ENCODE data around the gene HPGD. TPM values are rescaled to one million over a fixed set of nuclear protein-coding genes. Genes with fewer than 3 reads are reported as not detected.

The HPGD gene
- under 1 TPM in 3 of 6 donors, not detected in 3; 0.26 to 0.73 (median 0.53) TPM for polyA plus RNA-seq (ENCODE audit: low read depth in 6 of 6)

DNA sequence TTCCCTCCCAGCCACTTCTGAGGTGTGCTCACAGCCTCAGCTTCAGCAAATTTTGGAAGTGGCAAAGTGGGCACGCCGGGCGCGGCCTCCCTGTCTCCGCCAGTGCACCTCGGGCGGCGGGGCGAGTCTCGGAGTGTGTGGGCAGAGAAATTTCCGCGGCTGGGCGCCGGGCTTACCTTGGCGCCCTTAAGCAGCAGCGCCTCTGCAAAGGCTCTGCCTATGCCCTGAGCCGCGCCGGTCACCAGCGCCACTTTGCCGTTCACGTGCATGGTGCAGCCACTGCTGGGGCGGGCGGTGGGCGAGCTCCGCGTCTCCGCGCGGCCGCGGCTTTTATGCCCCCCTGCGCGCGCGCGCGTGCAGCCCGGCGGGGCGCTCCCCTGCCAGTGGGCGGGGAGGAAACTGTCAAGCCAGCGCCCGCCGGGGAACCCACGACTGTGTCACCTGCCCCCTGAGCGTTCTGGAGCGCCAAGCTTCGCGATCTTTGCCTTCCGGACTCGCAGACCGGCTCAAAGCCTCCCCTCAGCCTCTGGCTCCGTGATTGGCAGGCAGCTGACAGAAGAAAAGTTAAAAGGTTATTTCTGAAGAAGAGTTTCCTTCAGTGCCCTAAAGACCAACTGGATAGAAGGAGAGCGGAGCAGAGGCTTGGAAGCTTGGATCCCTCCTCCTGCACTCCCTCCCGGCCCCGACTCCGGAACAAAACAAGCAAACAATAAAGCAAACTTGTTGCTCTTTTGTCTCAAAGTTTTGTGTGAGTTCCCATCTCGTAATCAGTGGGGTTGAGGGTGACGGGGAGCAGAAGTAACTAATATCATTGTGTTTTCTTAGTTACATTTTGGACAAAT, at the start of gene HPGD:
TSS of gene HPGD (minus strand) at position 306 of the 842 bp plus-strand sequence. CDS start at position 269, 37 bp downstream.
- Mint-ChIP-seq H3K9me3 (no peaks in the 10 kb centered on the region), H3K27me3 (peaks cover 21 to 54% (median 34%) of the 10 kb centered on the region in 3 donors), H3K4me1 (peaks cover 9 to 22% (median 13%) of the 10 kb centered on the region in 3 donors), H3K36me3 (no peaks in the 10 kb centered on the region), H3K27ac (peak within 1 kb of the TSS in 2 of 6 donors; percentile 14 to 70), H3K4me3 (peak within 1 kb of the TSS; percentile 77 to 89 (median 83))
- DNase-seq: peak; percentile 29
- ATAC-seq (ENCODE audit: low read depth in 2 of 2): peak; percentile 85 to 86

- Mint-ChIP-seq H3K4me3 (no peak overlapping the region), H3K4me1 (no peaks in the 10 kb centered on the region), H3K27ac (no peak overlapping the region), H3K36me3 (no peaks in the 10 kb centered on the region), H3K27me3 (peaks cover 0 to 4% (median 0%) of the 10 kb centered on the region in 3 donors), H3K9me3 (peaks cover 0 to 5% (median 0%) of the 10 kb centered on the region in 7 donors)
- ATAC-seq (ENCODE audit: low read depth in 2 of 2): no peak
- DNase-seq: no peak
Measured at GRCh38 chr4:174564529-174564928, 42.2 kb upstream of the HPGD start.

DNA sequence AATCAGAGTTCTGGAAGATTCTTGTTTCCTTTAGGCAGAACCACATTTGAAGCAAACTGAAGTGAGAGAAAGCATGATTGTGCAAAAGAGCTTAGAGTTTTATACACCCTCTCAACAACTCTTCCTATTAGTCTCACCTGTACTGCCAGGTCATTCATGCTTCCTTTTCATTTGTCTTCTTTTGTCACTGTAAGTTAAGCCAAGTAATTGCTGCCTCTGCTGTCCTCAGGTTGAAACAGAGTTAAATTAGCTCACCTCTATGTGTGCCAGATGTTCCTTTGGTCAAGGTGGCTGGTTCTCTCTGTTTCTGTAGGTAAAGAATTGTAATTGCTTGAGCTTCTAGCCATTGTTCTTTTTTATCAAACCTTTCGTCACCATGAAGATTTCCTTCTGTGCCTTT, 41.1 kb upstream of the HPGD start:
- ATAC-seq (ENCODE audit: low read depth in 2 of 2) (no peak), DNase-seq (no peak)
- H3K4me3 Mint-ChIP-seq: no peak overlapping the region
- peaks cover 0 to 6% (median 0%) of the 10 kb centered on the region in 3 donors for H3K27me3 Mint-ChIP-seq
- H3K4me1 Mint-ChIP-seq: no peaks in the 10 kb centered on the region
- peaks cover 0 to 5% (median 0%) of the 10 kb centered on the region in 7 donors for H3K9me3 Mint-ChIP-seq
- H3K27ac Mint-ChIP-seq: no peak overlapping the region
- no peaks in the 10 kb centered on the region for H3K36me3 Mint-ChIP-seq

GRCh38 chr4:174561560-174561959, 39.3 kb upstream of the HPGD start:
- ATAC-seq (ENCODE audit: low read depth in 2 of 2) (no peak), DNase-seq (no peak)
- Mint-ChIP-seq H3K27me3 (peaks cover 0 to 7% (median 0%) of the 10 kb centered on the region in 3 donors), H3K4me1 (no peaks in the 10 kb centered on the region), H3K9me3 (peaks cover 0 to 5% (median 0%) of the 10 kb centered on the region in 7 donors), H3K36me3 (no peaks in the 10 kb centered on the region), H3K4me3 (no peak overlapping the region), H3K27ac (no peak overlapping the region)

- H3K4me1 Mint-ChIP-seq: no peaks in the 10 kb centered on the region
- H3K27ac Mint-ChIP-seq: no peak overlapping the region
- no peaks in the 10 kb centered on the region for H3K9me3 Mint-ChIP-seq
- no peak overlapping the region for H3K4me3 Mint-ChIP-seq
- DNase-seq (no peak), ATAC-seq (ENCODE audit: low read depth in 2 of 2) (no peak)
- H3K36me3 Mint-ChIP-seq: no peaks in the 10 kb centered on the region
- peaks cover 0 to 7% (median 0%) of the 10 kb centered on the region in 3 donors for H3K27me3 Mint-ChIP-seq
Measured at GRCh38 chr4:174559894-174560293, 37.6 kb upstream of the HPGD start.

- H3K4me1 Mint-ChIP-seq: no peaks in the 10 kb centered on the region
- H3K27ac Mint-ChIP-seq: no peak overlapping the region
- H3K9me3 Mint-ChIP-seq: peaks cover 1 to 14% (median 4%) of the 10 kb centered on the region in 7 donors
- no peaks in the 10 kb centered on the region for H3K36me3 Mint-ChIP-seq
- peaks cover 0 to 4% (median 0%) of the 10 kb centered on the region in 3 donors for H3K27me3 Mint-ChIP-seq
- no peak overlapping the region for H3K4me3 Mint-ChIP-seq
- ATAC-seq (ENCODE audit: low read depth in 2 of 2): no peak
- DNase-seq: no peak
Measured at GRCh38 chr4:174555789-174556630, 33.7 kb upstream of the HPGD start.

DNA sequence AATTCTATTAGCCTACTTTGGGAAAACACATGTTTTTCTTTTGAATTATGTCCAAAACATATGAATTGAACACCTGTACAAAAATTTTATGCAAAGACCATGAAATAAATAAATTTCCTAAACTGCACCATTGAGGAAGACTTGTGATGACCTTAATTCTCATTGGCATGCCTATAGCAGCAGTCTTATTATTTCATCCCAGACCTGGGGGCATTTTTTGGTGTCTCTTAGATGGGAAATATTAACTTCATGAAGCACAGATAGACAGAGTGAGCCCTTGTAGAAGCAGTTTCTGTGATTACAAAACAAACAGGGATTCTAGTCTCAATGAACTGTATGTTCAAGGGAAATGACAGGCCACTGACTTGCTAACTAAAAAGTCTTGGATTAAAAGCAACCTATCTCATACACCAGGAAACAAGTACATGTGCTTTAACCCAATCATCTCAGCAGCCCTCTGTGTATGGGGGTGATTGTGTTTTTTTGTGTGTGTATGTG, 32.0 kb upstream of the HPGD start:
- Mint-ChIP-seq H3K9me3 (peaks cover 1 to 15% (median 5%) of the 10 kb centered on the region in 7 donors), H3K4me3 (no peak overlapping the region), H3K27ac (no peak overlapping the region), H3K4me1 (no peaks in the 10 kb centered on the region), H3K36me3 (no peaks in the 10 kb centered on the region), H3K27me3 (peaks cover 0 to 4% (median 0%) of the 10 kb centered on the region in 3 donors)
- DNase-seq (no peak), ATAC-seq (ENCODE audit: low read depth in 2 of 2) (no peak)

DNA sequence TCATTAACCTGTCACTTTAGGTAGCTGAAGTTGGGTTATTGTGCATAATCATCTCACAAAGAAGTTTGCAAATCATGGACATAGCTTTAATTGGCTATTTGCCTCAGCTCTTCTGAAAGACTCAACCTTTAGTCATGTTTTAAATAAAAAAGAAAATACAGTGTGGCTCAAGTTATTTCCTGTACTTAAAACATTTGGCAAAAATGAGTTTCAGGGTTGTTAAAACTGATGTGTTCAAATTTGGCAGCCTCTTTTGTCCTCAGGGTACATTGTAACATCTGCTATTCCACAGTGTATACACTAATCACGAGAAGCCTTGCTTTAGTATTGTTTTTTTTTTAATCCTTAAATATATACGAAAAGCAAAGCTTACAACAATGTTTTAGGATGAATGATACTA, 31.5 kb upstream of the HPGD start:
- H3K27me3 Mint-ChIP-seq: peaks cover 0 to 6% (median 0%) of the 10 kb centered on the region in 3 donors
- no peaks in the 10 kb centered on the region for H3K36me3 Mint-ChIP-seq
- ATAC-seq (ENCODE audit: low read depth in 2 of 2) (no peak), DNase-seq (no peak)
- H3K27ac Mint-ChIP-seq: no peak overlapping the region
- no peak overlapping the region for H3K4me3 Mint-ChIP-seq
- no peaks in the 10 kb centered on the region for H3K4me1 Mint-ChIP-seq
- H3K9me3 Mint-ChIP-seq: peaks cover 1 to 18% (median 5%) of the 10 kb centered on the region in 7 donors

DNA sequence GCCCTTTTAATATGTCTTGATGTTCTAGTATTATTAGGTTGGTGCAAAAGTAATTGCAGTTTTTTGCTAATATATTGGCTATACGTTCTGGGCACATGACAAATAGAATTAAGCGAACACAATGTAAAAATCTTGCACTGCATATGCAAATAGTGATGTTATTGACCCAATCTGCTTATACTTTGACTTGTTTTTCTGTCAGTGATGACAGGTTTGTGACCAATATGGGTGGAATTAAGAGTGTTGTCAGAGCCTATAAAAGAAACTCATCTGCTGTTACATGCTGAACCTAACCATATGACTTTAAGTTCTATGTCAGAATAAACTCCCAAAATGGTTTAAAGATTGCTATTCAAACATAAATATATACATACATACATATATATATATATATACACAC, 30.7 kb upstream of the HPGD start:
- ATAC-seq (ENCODE audit: low read depth in 2 of 2) (no peak), DNase-seq (no peak)
- no peak overlapping the region for H3K4me3 Mint-ChIP-seq
- H3K4me1 Mint-ChIP-seq: no peaks in the 10 kb centered on the region
- no peak overlapping the region for H3K27ac Mint-ChIP-seq
- H3K27me3 Mint-ChIP-seq: peaks cover 0 to 5% (median 0%) of the 10 kb centered on the region in 3 donors
- peaks cover 1 to 26% (median 7%) of the 10 kb centered on the region in 7 donors for H3K9me3 Mint-ChIP-seq
- H3K36me3 Mint-ChIP-seq: no peaks in the 10 kb centered on the region

DNA sequence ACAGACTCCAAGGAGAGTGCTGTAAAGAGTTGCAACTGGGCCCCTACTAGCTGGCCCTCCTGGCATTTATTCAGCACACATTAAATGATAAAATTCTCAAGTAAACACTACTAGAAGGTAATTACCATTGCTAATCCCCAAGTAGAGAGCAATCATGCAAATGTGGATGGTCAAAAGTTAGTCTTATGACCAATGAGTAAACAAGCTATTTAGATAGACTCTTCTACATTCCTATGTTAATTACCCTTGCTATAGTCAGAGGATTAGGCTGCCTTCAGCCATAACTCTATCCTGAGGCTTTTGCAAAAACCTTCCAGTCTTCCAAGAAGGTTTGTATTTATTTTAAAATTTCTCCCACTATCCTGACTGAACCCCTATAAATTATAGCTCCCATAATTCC, 28.3 kb upstream of the HPGD start:
- no peaks in the 10 kb centered on the region for H3K36me3 Mint-ChIP-seq
- H3K27ac Mint-ChIP-seq: no peak overlapping the region

DNA sequence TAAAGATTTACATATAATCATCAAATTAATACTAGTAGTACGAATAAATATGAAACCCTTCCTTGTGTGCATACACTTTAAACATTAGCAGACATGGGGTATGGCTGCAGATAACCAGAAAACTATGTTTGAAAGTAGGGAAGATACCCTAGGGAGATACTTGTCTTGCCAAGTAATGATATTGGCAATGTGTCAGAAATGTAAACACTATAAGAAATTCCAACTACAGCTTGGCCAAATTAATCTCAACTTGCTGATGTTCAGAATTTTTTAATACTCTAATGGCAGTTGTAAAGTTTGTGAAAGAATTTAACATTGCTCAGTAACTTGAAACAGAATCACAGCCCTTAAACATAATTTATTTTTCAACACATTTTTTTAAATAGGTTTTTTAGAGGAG, 27.4 kb upstream of the HPGD start:
- Mint-ChIP-seq H3K4me3 (no peak overlapping the region), H3K27me3 (peaks cover 0 to 5% (median 0%) of the 10 kb centered on the region in 3 donors), H3K4me1 (no peaks in the 10 kb centered on the region), H3K27ac (no peak overlapping the region), H3K9me3 (peaks cover 1 to 41% (median 9%) of the 10 kb centered on the region in 7 donors), H3K36me3 (no peaks in the 10 kb centered on the region)
- ATAC-seq (ENCODE audit: low read depth in 2 of 2): no peak
- no peak for DNase-seq

More for the DNA sequence above, 28.3 kb upstream of the HPGD start:
- Mint-ChIP-seq H3K4me1 (no peaks in the 10 kb centered on the region), H3K4me3 (no peak overlapping the region), H3K9me3 (peaks cover 1 to 41% (median 9%) of the 10 kb centered on the region in 7 donors), H3K27me3 (peaks cover 0 to 5% (median 0%) of the 10 kb centered on the region in 3 donors)
- ATAC-seq (ENCODE audit: low read depth in 2 of 2) (no peak), DNase-seq (no peak)

DNA sequence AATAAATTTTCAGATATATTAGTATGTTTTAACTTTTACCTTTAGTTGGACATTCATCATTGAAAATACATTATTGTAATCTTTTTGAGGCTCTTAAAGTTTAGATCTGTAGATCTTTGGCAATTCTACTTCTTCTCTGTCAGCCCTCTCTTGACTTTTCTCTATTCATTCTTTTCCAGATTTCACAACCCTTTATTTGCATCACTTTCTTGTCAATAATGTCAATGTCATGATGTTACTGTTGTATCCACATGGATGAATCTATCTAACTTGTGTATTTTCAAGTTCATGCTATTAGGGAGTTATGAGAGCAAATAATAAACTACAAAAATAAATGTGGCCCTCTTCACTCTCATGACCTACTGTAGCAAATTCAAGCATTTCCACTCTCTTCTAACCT, 23.0 kb upstream of the HPGD start:
- no peak overlapping the region for H3K4me3 Mint-ChIP-seq
- H3K27ac Mint-ChIP-seq: no peak overlapping the region
- H3K36me3 Mint-ChIP-seq: no peaks in the 10 kb centered on the region
- H3K27me3 Mint-ChIP-seq: peaks cover 0 to 5% (median 0%) of the 10 kb centered on the region in 3 donors
- H3K4me1 Mint-ChIP-seq: no peaks in the 10 kb centered on the region
- ATAC-seq (ENCODE audit: low read depth in 2 of 2): no peak
- H3K9me3 Mint-ChIP-seq: peaks cover 0 to 26% (median 6%) of the 10 kb centered on the region in 7 donors
- no peak for DNase-seq

GRCh38 chr4:174544496-174544895, 22.2 kb upstream of the HPGD start:
- Mint-ChIP-seq H3K36me3 (no peaks in the 10 kb centered on the region), H3K4me1 (no peaks in the 10 kb centered on the region), H3K27ac (no peak overlapping the region), H3K4me3 (no peak overlapping the region), H3K27me3 (peaks cover 0 to 9% (median 0%) of the 10 kb centered on the region in 3 donors), H3K9me3 (peaks cover 0 to 26% (median 6%) of the 10 kb centered on the region in 7 donors)
- DNase-seq (no peak), ATAC-seq (ENCODE audit: low read depth in 2 of 2) (no peak)
